ENCODE data around the gene NR2C2. TPM values are rescaled to one million over a fixed set of nuclear protein-coding genes. Genes with fewer than 3 reads are reported as not detected.
A peak's percentile ranks its signal among the peaks of the same experiment; 100 is the strongest.

NR2C2 gene
- total RNA-seq, 6 experiments from 2014 or later, result 10.8 to 18.6 (median 12.2) TPM

GRCh38 chr3:15063238-15063637 is 115.9 kb downstream of the NR2C2 start:
- WGBS (ENCODE audit: insufficient coverage, low coverage, low lambda C conversion rate, missing lambda C conversion rate), result 67% methylated on average over 4 of the region's 4 CpGs
- Histone ChIP-seq H3K27me3 (no peaks in the 10 kb centered on the region), H3K4me1 (peaks cover 0 to 15% (median 5%) of the 10 kb centered on the region in 4 donors), H3K36me3 (peaks cover 0 to 11% (median 5%) of the 10 kb centered on the region in 4 donors), H3K27ac (no peak overlapping the region), H3K4me3 (peak overlapping the region in 1 of 3 donors; percentile 70), H3K9me3 (no peaks in the 10 kb centered on the region)
- TF ChIP-seq CTCF (IDR thresholded peaks at IDR 0.05) (no peak), POLR2A (IDR thresholded peaks at IDR 0.05) (no peak)
- intact Hi-C loops (cut with DNase I), result no loop called here
- DNase-seq, result no peak
- ATAC-seq, result peak in 2 of 4 donors; percentile 13 to 21

- H3K4me3 ChIP-seq, result peak overlapping the region; percentile 65 to 82 (median 70)
- intact Hi-C loops (cut with DNase I), result no loop called here
- H3K36me3 ChIP-seq, result peaks cover 0 to 6% (median 3%) of the 10 kb centered on the region in 4 donors
- H3K4me1 ChIP-seq, result peaks cover 0 to 15% (median 5%) of the 10 kb centered on the region in 4 donors
- no peaks in the 10 kb centered on the region for H3K27me3 ChIP-seq
- TF ChIP-seq CTCF (IDR thresholded peaks at IDR 0.05), result no peak
- no peak for TF ChIP-seq POLR2A (IDR thresholded peaks at IDR 0.05)
- no peaks in the 10 kb centered on the region for H3K9me3 ChIP-seq
- DNase-seq (no peak), ATAC-seq (no peak)
- peak overlapping the region in 1 of 3 donors; percentile 90 for H3K27ac ChIP-seq
- whole genome bisulfite sequencing (ENCODE audit: insufficient coverage, low coverage, low lambda C conversion rate, missing lambda C conversion rate), result 45% methylated on average over 2 of the region's 13 CpGs
Measured at GRCh38 chr3:15063656-15064286, 116.4 kb downstream of the NR2C2 start.

- ATAC-seq (peak; percentile 32 to 49 (median 45)), DNase-seq (no peak)
- Histone ChIP-seq H3K27me3 (no peaks in the 10 kb centered on the region), H3K4me3 (peak overlapping the region; percentile 65 to 82 (median 70)), H3K9me3 (no peaks in the 10 kb centered on the region), H3K4me1 (peaks cover 0 to 15% (median 5%) of the 10 kb centered on the region in 4 donors), H3K36me3 (peaks cover 0 to under 1% (median 0%) of the 10 kb centered on the region in 4 donors), H3K27ac (peak overlapping the region; percentile 79 to 90 (median 84))
- intact Hi-C loops (cut with DNase I), result no loop called here
- TF ChIP-seq POLR2A (IDR thresholded peaks at IDR 0.05) (no peak), CTCF (IDR thresholded peaks at IDR 0.05) (no peak)
- 2% methylated on average over 19 of the region's 25 CpGs for WGBS (ENCODE audit: insufficient coverage, low coverage, low lambda C conversion rate, missing lambda C conversion rate)
Measured at GRCh38 chr3:15064299-15064834, 117.0 kb downstream of the NR2C2 start.

GRCh38 chr3:15064835-15065549 is 117.6 kb downstream of the NR2C2 start, which contains the start of gene MRPS25:
Gene MRPS25 (minus strand): TSS chr3:15065315. CDS start chr3:15065194, 121 bp downstream.
- Histone ChIP-seq H3K9me3 (no peaks in the 10 kb centered on the region), H3K4me3 (peak within 1 kb of the TSS; percentile 65 to 82 (median 70)), H3K4me1 (peaks cover 0 to 15% (median 5%) of the 10 kb centered on the region in 4 donors), H3K27ac (peak within 1 kb of the TSS; percentile 79 to 90 (median 84)), H3K36me3 (no peaks in the 10 kb centered on the region), H3K27me3 (no peaks in the 10 kb centered on the region)
- TF ChIP-seq CTCF (IDR thresholded peaks at IDR 0.05) (peak in 1 of 4 donors; percentile 5), POLR2A (IDR thresholded peaks at IDR 0.05) (peak; percentile 94)
- intact Hi-C loops (cut with DNase I), result no loop called here
- DNase-seq, result peak; percentile 92 to 95 (median 92)
- WGBS (ENCODE audit: insufficient coverage, low coverage, low lambda C conversion rate, missing lambda C conversion rate), result under 1% methylated on average over 23 of the region's 69 CpGs
- peak; percentile 97 to 98 (median 97) for ATAC-seq
